GM08714 (cell line): Measurements from ENCODE around the gene NFKBIA.
"Not testable (repeated sequence)": the region's sequence is repeated elsewhere in the genome, so short reads cannot be mapped to it uniquely, and the experiment has no call there.

ENCODE experiments used
- H3K4me3 ChIP-seq: fragments of 200-500 bp; sonication (Bioruptor generic); 2 replicates; pipeline ENCODE4 v1.5.1; 2014; ENCODE audit warnings: mild to moderate bottlenecking, low read length, inconsistent platforms
- ZNF274 ChIP-seq: IDR thresholded peaks from 2 replicates; pipeline ENCODE4 v1.6.1; 2012; ENCODE audit warnings: mild to moderate bottlenecking, low read depth, low read length

NFKBIA gene

DNA sequence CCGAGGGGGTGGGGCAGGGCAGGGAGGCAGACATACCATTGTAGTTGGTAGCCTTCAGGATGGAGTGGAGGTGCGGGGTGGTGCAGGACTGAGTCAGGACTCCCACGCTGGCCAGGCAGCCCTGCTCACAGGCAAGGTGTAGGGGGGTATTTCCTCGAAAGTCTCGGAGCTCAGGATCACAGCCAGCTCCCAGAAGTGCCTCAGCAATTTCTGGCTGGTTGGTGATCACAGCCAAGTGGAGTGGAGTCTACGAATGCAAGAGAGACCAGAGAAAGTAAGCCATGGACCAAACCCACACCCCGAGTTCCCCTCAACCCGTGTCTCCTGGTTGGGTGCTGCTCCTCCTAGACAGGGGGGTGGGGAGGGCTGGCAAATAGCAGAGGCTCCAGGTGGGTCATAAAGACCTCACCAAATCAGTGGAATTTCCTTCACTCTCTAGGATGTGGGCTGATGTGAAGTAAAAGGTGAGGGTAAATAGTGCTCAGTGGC lies 1.4 kb downstream of the NFKBIA start:
- peak overlapping the region; percentile 85 for H3K4me3 ChIP-seq
- TF ChIP-seq ZNF274, result no peak

DNA sequence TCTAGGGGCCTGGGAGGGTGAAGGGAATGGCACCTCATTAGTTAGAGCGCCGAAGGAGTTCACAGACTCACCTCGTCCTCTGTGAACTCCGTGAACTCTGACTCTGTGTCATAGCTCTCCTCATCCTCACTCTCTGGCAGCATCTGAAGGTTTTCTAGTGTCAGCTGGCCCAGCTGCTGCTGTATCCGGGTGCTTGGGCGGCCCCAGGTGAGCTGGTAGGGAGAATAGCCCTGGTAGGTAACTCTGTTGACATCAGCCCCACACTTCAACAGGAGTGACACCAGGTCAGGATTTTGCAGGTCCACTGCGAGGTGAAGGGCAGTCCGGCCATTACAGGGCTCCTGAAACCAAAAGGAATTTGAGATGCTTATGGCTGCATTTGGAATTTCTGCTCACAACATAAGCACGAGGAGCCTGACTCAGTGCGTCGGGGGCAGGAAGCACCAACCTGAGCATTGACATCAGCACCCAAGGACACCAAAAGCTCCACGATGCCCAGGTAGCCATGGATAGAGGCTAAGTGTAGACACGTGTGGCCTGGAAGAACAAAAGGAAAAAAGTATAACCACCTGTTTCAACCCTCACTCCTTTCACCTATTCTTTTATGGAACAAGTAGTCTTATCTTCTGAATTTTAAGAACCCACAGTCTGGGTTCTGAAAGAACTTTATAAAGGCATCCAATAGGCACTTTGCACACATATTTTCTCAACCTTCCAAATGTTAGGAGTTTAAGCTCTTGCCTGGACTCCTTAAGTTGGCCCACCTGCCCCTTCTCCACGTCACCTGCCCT lies 2.0 kb downstream of the NFKBIA start:
- peak overlapping the region; percentile 85 for H3K4me3 ChIP-seq
- no peak for TF ChIP-seq ZNF274

DNA sequence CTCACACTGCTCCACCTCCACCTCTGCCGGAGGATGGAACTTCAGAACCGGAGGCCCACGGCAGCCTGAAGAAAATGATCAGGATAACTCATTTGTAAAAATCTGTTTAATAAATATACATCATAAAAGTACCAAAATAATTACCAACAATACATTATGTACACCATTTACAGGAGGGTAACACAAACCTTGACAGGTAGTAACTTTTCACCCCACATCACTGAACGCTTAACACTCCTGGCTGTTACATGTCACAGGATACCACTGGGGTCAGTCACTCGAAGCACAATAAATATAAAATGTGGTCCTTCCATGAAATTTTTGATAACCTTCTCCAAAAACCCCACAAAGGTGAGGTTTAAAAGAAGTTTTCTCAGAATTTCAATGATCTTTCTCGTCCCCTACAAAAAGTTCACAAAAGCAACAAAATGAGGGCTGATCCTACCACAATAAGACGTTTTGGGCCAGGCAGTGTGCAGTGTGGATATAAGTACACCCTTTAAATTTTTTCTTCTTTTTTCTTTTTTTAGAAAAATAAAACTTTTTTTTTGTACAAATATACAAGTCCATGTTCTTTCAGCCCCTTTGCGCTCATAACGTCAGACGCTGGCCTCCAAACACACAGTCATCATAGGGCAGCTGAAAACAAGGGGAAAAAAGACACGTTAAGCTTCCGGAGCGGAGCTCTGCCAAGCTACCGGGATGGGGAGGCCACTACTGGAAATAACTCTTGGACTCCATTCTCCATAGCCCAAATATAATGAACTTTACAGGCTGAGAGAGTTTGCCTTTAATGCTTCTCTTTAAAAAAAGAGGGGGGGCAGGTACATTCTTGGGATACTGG lies 2.9 kb downstream of the NFKBIA start:
- no peak for TF ChIP-seq ZNF274
- H3K4me3 ChIP-seq, result peak overlapping the region; percentile 85

DNA sequence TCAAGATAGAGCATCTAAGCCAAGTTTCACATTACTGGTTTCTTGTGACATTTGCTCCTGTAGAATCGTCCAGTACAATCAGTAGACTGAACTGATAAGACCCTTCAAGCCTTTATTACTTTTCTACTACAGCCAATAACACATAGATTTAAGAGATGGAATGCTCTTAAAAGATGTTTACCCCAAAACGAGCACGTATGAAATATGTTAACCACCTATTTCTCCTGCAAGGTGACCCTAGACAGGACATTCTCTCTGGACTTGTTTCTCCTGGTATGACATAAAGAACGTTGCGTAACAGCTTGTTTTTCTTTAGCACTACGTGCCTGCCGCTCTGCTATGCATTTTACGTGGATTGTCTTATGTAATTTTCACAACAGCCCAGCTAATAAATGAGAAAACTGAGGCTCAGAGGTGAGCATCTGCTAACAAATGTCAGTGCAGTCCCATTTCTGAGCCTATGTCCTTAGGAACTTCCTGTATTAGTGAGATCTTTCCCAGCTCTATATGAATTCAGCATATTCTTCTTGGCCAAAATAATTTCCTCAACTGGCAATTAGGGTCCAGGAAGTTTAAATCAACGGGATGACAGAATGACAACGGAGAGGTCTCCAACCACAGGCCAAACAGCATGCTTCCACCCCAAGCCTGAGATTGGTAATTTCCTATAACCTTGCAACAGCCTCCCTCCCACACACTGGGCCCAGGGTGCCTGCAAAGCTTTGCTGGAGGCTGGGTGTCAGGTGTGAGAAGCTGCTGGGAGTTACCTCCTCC lies 3.7 kb downstream of the NFKBIA start:
- no peak for TF ChIP-seq ZNF274
- peak overlapping the region; percentile 85 for H3K4me3 ChIP-seq

DNA sequence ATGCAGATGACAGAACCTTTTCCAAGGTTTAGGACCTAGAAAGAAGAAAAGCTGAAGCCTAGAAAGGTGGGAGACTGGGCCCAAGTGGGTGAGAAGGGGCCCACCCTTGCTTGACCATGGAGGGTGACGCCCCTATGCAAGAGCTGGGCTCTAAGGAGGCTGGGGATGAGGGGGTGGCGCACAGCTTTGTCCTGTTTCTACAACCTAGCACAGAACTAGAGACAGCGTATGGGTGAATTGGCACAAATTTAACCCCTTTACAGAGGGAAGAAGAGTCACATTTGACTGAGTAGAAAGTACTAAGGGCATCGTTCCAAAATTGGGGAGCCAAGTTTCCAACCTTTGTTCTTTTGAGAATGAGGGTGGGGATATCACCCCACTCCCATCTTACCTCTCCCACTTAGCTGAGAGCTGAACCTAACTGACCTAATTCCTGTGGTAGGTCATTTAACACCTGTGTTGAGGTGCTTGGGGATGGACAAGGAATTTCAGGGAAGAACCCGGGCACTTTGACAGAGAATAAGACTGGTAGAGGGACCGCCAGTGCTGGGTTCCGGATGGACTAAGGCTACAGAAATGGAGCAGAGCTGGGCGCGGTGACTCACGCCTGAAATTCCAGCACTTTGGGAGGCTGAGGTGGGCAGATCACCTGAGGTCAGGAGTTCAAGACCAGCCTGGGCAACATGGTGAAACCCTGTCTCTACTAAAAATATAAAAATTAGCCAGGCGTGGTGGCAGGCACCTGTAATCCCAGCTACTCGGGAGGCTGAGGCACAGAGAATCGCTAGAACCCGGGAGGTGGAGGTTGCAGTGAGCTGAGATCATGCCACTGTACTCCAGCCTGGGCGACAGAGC lies 5.2 kb downstream of the NFKBIA start:
- no peak for TF ChIP-seq ZNF274
- no peak overlapping the region for H3K4me3 ChIP-seq

DNA sequence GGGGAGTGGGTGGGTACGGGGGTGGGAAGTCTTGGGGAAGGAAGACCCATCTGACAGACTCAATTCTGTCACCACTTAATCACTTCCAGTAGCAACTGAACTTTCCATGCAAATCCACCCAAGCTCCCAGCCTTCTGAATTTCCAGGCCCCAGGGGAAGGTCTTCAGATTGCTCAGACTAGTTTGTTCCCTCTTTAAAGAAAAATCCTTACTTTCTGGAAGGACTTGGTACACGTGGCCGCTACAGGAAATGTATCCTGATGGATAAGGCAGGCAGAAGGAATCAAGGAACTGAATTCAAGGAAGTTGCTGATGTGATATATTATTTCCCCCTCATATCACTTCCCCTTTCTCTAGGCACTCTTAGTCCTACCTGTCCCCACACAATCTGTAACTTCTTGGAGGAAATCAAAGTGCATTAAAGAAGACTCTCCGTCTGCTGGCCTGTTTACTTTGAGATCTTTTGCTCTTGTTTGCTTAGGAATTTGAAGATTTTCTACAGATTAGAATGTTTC lies 6.4 kb downstream of the NFKBIA start:
- TF ChIP-seq ZNF274, result no peak
- no peak overlapping the region for H3K4me3 ChIP-seq

DNA sequence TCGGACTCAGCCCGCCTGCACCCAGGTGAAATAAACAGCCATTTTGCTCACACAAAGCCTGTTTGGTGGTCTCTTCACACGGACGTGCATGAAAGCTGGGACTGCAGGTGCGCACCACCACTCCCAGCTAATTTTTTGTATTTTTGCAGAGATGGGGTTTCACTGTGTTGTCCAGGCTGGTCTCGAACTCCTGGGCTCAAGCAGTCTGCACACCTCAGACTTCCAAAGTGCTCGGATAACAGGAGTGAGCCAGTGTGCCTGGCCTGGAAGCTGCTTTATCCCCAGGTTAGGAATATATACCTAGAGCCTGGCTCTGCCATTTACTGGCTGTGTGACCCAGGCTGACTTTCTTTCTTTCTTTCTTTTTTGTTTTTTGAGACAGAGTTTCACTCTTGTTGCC lies 7.9 kb downstream of the NFKBIA start:
- H3K4me3 ChIP-seq, result not testable (repeated sequence)

DNA sequence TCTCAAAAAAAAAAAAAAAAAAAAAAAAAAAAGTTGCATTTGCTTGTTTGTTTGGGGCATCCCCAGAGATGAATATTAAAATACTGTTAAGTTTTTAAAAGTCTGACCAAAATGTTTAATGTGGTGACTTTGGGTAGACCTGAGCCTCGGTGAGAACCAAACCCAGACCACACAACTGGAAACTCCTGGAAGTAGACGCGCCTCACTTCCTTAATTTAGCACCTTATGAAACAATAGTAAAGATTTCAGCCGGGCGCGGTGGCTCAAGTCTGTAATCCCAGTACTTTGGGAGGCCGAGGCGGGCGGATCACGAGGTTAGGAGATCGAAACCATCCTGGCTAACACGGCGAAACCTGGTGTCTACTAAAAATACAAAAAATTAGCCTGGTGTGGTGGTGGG lies 9.3 kb downstream of the NFKBIA start:
- no peak overlapping the region for H3K4me3 ChIP-seq
- TF ChIP-seq ZNF274, result no peak

DNA sequence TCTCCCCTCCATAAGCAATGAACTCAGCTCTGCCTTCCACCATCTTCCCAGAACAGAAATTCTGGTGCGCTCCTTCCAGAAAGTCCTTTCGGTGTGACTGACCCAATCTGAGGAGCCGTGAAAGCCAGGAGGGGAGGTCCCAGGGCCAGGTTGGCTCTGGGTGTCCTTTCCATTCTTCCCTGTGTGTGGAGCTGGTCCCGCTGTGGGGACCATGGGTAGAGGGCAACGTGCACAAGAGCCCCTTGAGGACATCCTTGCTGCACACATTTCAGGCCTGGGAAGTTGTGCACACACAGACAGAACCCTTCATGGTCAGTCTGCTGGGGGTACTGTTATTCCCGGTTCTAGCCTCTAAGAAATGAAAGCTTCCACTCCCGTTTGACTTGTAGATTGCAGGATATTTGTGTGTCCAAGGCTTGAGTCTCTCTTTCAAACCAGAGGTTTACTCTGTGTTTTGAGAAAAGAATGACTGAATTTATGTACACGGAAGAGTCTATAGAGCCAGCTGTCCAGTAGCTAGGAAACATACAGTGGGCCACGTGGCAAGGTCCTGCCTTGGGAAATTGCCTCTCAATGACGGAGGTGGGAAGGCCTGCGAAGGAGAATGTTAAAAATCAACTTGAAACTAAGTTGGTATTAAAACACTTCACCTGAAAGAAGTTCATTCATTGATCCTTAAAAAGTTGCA lies 10.1 kb downstream of the NFKBIA start:
- TF ChIP-seq ZNF274, result no peak
- H3K4me3 ChIP-seq, result no peak overlapping the region

DNA sequence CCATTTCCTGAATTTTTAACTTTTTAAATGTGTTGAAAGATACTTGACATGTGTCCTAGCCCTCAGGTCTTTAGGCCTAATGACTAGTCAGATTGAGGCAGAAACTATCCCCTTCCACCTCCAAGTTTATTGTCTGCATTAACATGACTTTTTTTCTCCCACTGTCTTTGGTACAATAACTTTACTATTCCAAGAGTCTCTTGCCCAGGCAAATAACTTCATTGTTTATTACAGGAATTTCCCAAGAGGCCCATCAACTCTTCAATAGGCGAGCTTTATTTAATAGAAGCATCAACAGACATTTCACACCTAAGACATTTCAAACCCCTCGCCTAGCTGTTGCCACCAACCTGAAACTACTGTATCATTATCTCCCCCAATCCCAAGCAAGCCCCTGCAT lies 10.7 kb downstream of the NFKBIA start:
- no peak for TF ChIP-seq ZNF274
- H3K4me3 ChIP-seq, result no peak overlapping the region

DNA sequence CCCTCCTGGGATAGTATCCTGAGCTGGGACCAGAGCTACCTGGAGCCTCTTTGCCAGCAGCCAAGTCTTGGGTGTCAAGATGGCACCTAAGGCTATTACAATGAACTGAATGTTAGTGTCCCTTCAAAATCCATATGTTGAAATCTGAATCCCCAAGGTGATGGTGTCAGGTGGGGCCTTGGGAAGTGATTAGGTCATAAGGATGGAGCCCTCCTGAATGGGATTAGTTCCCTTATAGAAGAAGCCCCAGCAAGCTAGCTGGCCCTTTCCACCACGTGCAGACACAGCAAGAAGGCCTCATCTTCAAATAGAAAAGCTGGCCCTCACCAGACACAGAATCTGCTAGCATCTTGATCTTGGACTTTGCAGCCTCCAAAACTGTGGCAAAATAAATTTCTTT lies 12.4 kb downstream of the NFKBIA start:
- H3K4me3 ChIP-seq, result no peak overlapping the region
- no peak for TF ChIP-seq ZNF274

DNA sequence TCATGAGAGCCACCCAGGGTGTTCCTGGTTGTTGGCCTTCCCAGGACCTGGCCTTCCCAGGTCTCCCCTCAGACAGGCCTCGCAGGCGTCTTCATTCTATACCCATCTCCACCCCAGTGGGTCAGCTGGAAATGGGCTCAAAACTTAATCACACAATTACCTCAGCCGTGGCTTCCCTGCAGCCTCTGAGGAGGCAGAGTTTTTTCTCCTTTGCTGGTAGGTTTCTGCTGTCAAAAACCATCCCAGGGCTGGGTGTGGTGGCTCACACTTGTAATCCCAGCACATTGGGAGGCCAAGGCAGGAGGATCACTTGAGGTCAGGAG lies 13.2 kb downstream of the NFKBIA start:
- H3K4me3 ChIP-seq, result no peak overlapping the region
- no peak for TF ChIP-seq ZNF274
